Measurements from ENCODE around the gene LUC7L.
"Not testable (repeated sequence)": the region's sequence is repeated elsewhere in the genome, so short reads cannot be mapped to it uniquely, and the experiment has no call there.

Gene LUC7L

GRCh38 chr16:228852-229730 is at the start of gene LUC7L:
Gene LUC7L (minus strand): TSS chr16:229449. CDS start chr16:229339, 110 bp downstream.
- DNase-seq: peak; percentile 85

DNA sequence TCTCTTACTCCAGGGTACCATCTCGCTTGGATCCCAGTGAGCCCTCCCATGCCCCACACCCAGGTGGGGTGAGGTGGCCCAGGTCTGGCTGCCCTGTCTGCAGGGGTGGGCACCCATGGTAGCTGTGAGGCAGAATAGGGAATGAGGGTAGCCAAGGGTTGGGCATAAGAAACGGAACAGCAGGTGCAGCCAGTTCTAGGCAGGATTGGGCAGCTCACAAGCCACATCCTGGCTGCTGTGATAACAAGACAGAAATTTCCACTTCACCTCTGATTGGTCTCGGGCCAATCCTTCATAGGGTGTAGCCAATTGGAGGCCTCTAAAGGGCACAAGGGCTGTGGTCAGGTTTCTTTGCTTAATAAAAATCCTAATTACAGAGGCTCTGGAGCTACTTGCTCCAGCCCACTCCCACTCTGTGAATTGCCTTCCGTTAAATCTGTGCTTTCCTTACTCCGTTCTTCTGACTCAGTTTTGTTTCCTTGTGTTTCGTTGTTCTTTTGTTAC is 49.7 kb upstream of the LUC7L start:
- DNase-seq: peak; percentile 8

GRCh38 chr16:276426-277077 is 47.3 kb upstream of the LUC7L start:
- DNase-seq: no peak

- DNase-seq: no peak
Measured at GRCh38 chr16:275786-276232, 46.6 kb upstream of the LUC7L start, which contains the start of gene RGS11. Gene RGS11 (minus strand): TSS chr16:275944. CDS start chr16:275911, 33 bp downstream.

- DNase-seq: no peak
Measured at GRCh38 chr16:275041-275641, 45.9 kb upstream of the LUC7L start.

DNA sequence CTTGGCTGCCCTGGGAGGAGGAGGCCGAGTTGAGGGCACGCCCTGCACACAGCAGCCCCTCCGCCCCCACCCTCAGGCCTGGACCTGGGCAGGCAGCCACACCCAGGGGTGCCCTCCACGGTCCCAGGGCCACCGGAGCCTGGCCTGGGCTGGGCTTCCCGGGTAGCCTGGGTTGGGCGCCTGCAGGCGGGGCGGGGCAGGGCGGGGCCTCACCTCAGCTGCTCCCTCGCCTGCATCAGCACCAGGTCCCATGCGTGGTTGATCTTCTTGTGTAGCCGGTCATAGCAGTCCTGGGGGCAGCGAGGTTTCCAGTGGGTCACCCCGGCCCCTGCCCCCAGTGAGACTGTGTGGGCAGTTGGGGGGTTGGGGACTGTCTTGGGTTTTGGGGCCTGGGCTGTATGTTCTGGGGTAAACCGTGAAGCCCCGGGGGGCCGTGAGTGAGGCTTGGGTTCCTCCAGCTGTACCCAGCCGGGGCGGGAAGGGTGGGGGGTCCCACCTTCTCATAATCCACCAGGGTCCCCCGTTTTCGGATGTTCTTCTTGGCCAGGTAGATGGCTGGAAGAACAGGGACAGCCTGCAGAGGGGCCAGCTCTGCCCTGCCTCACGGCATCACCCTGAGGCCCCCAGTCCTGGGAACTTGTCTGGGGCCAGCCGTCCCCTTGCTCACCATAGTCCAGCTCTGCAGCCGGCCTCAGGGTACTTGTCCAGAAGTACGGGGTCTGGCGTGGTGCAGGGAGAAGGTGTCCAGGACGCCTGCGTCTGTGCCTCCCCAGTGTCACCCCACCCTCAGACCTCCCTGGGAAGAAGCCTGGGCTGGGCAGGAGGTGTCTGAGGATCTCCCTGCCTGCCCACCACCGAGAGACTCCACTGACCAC is 44.5 kb upstream of the LUC7L start:
- DNase-seq: no peak

DNA sequence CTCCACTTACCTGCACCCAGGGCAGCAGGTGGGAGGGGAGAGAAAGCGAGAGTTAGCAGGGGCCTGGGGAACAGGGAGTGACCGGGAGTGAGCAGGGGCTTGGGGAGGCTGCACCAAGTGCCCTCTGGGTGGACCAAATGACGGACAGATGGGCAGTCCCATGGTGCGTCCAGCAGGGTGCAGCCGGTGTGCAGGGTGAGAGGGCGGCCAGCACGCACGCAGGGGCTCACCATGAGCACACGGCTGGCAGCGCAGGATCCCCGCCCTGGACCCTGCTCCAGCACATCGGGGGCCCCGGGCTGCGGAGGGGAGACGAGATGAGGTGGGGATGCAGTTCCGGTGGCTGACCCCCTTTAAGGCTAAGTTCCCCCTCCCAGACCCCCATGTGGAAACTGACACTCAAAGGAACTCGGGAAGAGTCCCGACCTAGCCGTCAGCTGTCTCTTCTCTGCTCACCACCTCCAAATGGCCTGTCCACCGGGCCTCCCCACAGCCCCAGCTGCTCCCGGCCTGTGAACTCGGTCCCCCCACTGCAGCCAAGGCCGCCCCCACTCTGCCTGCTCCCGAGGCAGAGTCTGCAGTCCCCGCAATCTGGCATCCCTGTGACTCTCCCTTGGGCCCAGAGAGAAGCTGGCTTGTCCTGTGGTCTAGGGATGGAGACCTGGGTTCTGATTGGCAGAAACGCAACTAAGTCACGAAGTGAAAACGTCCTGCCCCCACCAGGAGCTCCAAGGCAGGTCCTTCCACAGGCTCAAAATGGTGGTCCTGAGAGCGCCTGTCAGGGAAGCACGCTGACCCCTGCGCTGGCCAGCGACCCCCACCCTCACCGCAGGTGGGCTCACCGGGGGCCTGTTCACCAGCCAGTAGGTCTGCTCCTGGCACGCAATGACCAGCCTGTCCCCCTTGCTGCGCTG is 43.6 kb upstream of the LUC7L start:
- no peak for DNase-seq

- DNase-seq: no peak
Measured at GRCh38 chr16:270381-271255, 41.4 kb upstream of the LUC7L start.

- no peak for DNase-seq
Measured at GRCh38 chr16:269061-269796, 40.0 kb upstream of the LUC7L start.

DNA sequence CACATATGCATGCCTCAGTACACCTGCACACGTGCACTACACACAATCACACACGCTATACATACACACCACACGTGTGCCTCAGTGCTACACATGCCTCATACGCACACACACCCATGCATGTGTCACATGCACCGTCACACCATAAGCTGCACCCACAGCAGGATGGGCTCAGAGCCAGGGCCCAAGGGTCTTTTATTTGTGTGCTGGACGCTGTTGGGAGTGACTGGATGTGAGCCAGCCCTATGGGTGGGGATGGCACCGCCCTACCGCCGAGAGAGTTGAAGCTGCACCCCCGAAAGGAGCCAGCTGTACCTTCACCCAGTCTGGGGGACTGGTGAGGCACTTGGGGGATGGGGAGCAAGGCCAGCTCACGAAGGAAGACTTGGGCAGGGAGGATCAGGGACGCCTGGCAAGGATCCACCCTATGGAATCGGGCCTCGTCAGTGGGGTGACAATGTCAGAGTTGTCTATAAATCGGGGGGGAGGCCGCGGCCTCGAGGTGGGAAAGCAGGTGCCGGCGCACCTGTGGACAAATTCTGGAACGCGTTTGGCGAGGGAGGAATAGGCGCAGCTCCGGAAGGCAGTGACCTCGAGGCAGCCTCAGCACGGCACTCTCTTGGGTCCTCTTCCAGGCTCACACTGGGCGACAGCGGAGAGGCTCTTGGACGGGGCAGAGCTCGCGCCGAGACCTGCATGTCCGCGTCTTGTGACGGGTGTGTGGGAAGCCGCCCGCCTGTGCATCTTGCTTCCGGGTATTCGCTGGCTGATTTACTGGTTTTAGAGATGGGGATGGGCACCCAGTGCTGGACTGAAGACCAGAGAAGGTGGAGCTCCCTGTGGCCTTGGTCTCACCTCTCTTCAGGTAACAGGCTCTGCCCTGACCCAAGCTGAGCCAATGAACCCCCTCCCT is 39.1 kb upstream of the LUC7L start:
- no peak for DNase-seq

DNA sequence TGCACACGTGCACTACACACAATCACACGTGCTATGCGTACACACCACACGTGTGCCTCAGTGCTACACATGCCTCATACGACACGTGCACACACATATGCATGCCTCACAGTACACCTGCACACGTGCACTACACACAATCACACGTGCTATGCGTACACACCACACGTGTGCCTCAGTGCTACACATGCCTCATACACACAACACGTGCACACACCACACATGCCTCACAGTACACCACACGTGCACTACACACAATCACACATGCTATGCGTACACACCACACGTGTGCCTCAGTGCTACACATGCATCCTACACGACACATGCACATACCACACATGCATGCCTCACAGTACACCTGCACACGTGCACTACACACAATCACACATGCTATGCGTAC is 38.3 kb upstream of the LUC7L start:
- not testable (repeated sequence) for DNase-seq

GRCh38 chr16:266258-267164 is 37.3 kb upstream of the LUC7L start:
- DNase-seq: no peak

GRCh38 chr16:265711-266110 is 36.5 kb upstream of the LUC7L start:
- no peak for DNase-seq

DNA sequence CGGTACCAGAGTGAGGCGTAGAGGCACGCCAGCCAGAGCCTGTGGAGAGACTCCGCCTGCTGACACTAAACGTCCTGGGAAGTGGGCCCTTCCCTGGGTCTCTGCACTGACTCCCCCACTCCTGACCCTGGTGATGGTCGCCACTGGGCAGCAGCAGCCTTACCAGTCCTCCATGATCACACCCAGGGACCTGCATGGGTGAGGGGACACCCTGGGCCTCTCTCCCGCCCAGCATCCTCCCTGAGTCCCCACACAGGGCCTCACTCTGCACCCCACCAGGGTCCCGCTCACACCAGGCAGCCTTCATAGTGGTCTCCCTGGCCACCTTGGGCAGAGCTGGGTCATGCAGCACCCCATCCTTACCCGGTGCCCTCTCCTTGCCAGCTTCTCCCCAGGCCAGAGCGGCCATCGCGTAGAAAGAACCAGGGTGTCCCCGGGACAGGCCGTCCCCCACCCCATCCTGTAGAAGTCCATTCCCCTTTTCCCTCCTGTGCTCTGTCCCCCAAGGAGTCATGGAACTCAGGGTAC is 35.8 kb upstream of the LUC7L start:
- no peak for DNase-seq

DNA sequence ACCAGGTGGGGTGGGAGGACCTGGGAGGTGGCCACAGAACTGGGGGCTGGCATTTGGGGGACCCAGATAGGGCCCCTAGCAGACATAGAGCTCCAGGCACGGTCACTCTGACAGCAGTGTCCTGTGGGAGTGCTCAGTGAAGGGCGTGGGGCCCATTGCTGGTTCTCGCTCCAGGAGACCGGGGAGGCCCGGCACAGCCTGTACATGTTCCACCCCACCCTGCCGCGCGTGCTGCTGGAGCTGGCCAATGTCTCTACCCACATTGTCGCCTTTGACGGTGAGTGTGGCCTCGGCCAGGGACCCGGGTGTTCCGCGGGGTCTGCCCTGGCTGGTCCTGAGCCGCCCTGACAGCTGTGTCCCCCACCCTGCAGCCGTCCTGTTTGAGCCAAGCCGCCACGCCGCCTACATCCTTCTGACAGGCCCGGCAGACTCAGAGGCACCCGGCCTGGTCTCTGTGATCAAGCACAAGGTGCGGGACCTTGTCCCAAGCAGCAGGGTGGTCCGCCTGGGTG is 35.2 kb upstream of the LUC7L start:
- no peak for DNase-seq

GRCh38 chr16:263944-264343 is 34.7 kb upstream of the LUC7L start:
- DNase-seq: no peak

All from fibroblast of upper back skin (primary cell).